ENCODE measurements around the gene KLHDC9. TPM values are rescaled to one million over a fixed set of nuclear protein-coding genes. Genes with fewer than 3 reads are reported as not detected.

The KLHDC9 gene
- total RNA-seq, 1 donor from 2014 or later: not detected

DNA sequence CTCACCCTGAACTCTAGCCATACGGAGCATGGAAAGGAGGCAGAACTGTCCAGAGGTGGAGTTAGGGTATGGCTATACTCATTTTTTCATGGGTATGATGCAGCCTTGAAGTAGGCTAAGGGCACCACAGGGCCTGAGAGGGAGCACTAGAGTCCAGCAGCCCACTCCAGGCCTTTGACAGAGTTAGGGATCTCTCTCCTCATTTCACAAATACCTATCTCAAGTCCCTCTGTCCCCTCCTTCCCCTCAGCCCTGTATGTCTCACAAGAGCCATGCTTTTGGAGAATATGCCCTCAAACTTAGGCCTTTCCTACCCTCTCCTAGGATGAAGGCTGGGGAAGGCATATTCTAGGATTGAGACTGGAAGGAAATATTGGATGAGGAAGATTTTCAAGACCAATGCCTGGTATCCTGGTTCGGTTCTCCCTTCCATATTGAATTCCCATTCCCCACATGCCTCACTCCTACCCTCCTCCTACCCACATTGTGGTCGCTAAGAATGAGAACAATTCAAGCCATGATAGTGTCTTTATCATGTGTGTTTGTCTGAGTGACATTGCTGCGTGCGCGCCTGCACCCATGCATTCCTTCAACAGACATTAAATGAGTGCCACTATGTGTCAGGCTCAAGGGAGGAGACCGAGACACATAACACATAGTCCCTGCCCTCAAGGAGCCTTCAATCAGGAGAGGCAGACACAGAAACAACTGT lies 6.2 kb upstream of the KLHDC9 start:
- Mint-ChIP-seq H3K27ac (no peak overlapping the region), H3K27me3 (ENCODE audit: low read depth) (no peaks in the 10 kb centered on the region), H3K4me3 (ENCODE audit: low read depth) (no peak overlapping the region), H3K9me3 (no peaks in the 10 kb centered on the region), H3K36me3 (ENCODE audit: low read depth) (no peaks in the 10 kb centered on the region), H3K4me1 (ENCODE audit: low read depth) (peaks cover 48% of the 10 kb centered on the region)
- DNase-seq (ENCODE audit: low spot score): no peak
- intact Hi-C loops (cut with micrococcal nuclease): loop anchor here (1.0 to 10.0 kb wide), 4 partner anchors 22 to 257 kb away; partner anchors contain the start of gene DEDD

DNA sequence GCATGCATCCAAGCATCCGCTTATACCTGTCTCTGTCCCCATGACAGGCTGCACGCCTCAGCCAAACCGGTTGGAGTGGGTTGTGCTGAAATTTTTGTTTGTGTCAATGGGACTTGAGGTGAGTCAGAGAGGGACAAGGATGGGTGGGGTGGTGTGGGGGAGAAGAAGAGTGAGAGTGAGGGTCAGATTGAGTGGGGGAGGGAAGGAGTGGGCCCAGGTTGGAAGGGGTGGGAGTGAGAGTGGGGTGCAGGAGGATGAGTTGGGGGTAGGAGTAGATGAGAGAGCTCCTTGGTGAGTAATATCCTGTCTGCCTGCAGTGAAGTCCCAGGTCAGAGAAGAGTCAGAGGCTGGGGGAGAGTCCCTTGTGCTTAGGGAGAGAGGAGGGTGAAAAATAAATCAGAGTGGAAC lies 5.5 kb upstream of the KLHDC9 start:
- H3K36me3 Mint-ChIP-seq (ENCODE audit: low read depth): no peaks in the 10 kb centered on the region
- H3K27ac Mint-ChIP-seq: peak overlapping the region; percentile 57
- H3K4me3 Mint-ChIP-seq (ENCODE audit: low read depth): no peak overlapping the region
- H3K4me1 Mint-ChIP-seq (ENCODE audit: low read depth): peaks cover 54% of the 10 kb centered on the region
- H3K9me3 Mint-ChIP-seq: no peaks in the 10 kb centered on the region
- no peaks in the 10 kb centered on the region for H3K27me3 Mint-ChIP-seq (ENCODE audit: low read depth)
- DNase-seq (ENCODE audit: low spot score): no peak
- intact Hi-C loops (cut with micrococcal nuclease): loop anchor here (1.0 to 10.0 kb wide), 4 partner anchors 22 to 258 kb away; partner anchors contain the start of gene DEDD

DNA sequence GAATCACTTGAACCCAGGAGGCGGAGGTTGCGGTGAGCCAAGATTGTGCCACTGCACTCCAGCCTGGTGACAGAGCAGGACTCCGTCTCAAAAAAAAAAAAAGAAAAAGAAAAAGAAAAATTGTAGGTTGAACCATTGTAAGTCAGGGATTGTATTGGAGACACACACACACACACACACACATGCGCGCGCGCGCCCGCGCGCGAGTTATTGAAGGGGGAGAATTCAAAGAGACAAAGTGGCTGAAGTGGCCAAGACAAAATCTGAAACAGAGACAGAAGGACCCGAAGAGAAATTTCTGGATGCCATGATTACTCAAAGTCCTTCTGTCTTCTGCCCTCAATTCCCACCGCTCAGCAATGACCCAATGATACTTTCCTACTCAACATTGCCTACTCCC lies 3.7 kb upstream of the KLHDC9 start:
- intact Hi-C loops (cut with micrococcal nuclease): loop anchor here (10.0 kb wide), 1 partner anchor 260 kb away; no protein-coding TSS in a partner anchor
- H3K9me3 Mint-ChIP-seq: no peaks in the 10 kb centered on the region
- no peaks in the 10 kb centered on the region for H3K27me3 Mint-ChIP-seq (ENCODE audit: low read depth)
- H3K4me1 Mint-ChIP-seq (ENCODE audit: low read depth): peaks cover 61% of the 10 kb centered on the region
- H3K4me3 Mint-ChIP-seq (ENCODE audit: low read depth): no peak overlapping the region
- DNase-seq (ENCODE audit: low spot score): no peak
- peaks cover 7% of the 10 kb centered on the region for H3K36me3 Mint-ChIP-seq (ENCODE audit: low read depth)
- no peak overlapping the region for H3K27ac Mint-ChIP-seq

- peaks cover 14% of the 10 kb centered on the region for H3K36me3 Mint-ChIP-seq (ENCODE audit: low read depth)
- no peaks in the 10 kb centered on the region for H3K27me3 Mint-ChIP-seq (ENCODE audit: low read depth)
- H3K9me3 Mint-ChIP-seq: no peaks in the 10 kb centered on the region
- H3K4me3 Mint-ChIP-seq (ENCODE audit: low read depth): no peak overlapping the region
- peaks cover 59% of the 10 kb centered on the region for H3K4me1 Mint-ChIP-seq (ENCODE audit: low read depth)
- intact Hi-C loops (cut with micrococcal nuclease): loop anchor here (10.0 kb wide), 1 partner anchor 260 kb away; no protein-coding TSS in a partner anchor
- no peak for DNase-seq (ENCODE audit: low spot score)
- no peak overlapping the region for H3K27ac Mint-ChIP-seq
Observed at GRCh38 chr1:161095230-161095629, 2.9 kb upstream of the KLHDC9 start.

DNA sequence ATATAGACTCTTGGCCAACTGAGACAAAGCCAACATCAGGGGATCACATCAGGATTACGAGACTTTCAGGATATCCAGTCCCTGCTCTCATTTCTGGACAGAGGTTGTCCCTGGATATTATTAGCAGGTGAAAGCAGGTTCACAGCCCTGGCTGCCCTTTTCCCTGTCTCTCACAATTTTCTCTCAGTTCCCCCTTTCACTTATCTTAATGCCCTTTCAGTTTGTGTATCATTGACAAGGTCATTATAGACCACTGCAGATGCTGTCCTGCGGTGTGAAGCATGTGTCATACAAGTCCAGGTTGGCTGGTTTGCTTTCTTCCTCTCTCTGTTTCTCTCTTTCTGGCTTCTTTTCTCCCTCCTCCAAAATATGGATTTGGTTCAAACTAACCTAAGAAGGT lies 2.1 kb upstream of the KLHDC9 start:
- intact Hi-C loops (cut with micrococcal nuclease): loop anchor here (2.0 to 10.0 kb wide), 2 partner anchors 19 to 261 kb away; no protein-coding TSS in a partner anchor
- Mint-ChIP-seq H3K4me1 (ENCODE audit: low read depth) (peaks cover 53% of the 10 kb centered on the region), H3K9me3 (no peaks in the 10 kb centered on the region), H3K36me3 (ENCODE audit: low read depth) (peaks cover 21% of the 10 kb centered on the region), H3K27me3 (ENCODE audit: low read depth) (no peaks in the 10 kb centered on the region), H3K4me3 (ENCODE audit: low read depth) (no peak overlapping the region), H3K27ac (no peak overlapping the region)
- DNase-seq (ENCODE audit: low spot score): no peak

DNA sequence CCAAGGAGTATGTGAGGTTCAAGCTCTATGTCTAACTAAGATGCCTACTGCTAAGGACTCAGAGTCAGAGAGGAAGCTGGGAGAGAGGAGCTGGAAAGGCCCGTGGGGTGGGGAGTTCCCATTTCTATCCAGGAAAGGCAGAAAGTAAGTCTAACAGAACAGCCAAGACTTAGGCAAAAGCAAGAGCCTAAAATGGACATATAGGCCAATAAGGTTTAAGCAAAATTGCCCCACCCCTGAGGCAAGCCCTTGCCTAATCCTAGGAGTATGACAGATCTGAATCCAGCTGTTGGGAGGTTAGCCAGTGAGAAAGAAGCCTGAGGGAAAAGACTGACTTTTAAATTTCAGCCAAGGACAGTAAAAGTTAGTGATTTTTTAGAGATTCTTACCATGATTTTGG lies 1.6 kb upstream of the KLHDC9 start:
- DNase-seq (ENCODE audit: low spot score): no peak
- Mint-ChIP-seq H3K4me1 (ENCODE audit: low read depth) (peaks cover 52% of the 10 kb centered on the region), H3K36me3 (ENCODE audit: low read depth) (peaks cover 21% of the 10 kb centered on the region), H3K9me3 (no peaks in the 10 kb centered on the region), H3K27me3 (ENCODE audit: low read depth) (no peaks in the 10 kb centered on the region), H3K4me3 (ENCODE audit: low read depth) (no peak overlapping the region), H3K27ac (no peak overlapping the region)
- intact Hi-C loops (cut with micrococcal nuclease): loop anchor here (2.0 to 10.0 kb wide), 2 partner anchors 18 to 262 kb away; no protein-coding TSS in a partner anchor

DNA sequence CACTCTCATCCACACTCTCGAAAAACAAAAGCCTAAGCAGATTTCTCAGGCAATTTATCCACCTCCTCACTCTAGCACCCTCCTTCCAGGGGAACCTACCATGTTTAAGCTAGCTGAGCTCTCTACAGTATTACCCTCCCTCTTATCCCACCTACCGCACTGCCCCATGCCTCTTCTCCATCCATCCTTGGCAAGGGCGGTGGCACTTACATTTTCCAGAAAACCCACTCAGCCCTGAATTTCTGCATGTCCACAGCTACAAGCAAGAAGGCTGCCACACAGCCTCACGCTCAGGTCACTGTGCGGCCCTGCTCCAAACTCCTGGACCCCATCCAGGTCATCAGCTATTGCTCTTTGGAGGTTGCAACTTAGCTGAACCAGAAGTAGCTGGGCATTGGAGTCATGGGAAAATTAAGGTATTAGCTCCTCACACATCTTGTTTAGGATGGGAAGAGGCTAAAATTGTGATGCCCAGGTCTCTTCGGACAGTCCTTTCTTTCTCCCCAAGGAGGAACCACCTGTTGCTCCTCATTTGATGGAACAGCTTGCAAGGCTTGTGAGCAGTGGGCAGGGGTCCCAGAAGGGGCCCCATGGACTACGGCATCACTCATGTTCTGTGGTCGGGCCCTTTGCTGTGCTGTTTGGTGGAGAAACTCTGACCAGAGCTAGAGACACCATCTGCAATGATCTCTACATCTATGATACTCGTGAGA lies 1.1 kb downstream of the KLHDC9 start:
- H3K4me1 Mint-ChIP-seq (ENCODE audit: low read depth): peaks cover 35% of the 10 kb centered on the region
- H3K4me3 Mint-ChIP-seq (ENCODE audit: low read depth): peak overlapping the region; percentile 64
- no peak overlapping the region for H3K27ac Mint-ChIP-seq
- peaks cover 33% of the 10 kb centered on the region for H3K36me3 Mint-ChIP-seq (ENCODE audit: low read depth)
- no peaks in the 10 kb centered on the region for H3K9me3 Mint-ChIP-seq
- intact Hi-C loops (cut with micrococcal nuclease): loop anchor here (10.0 kb wide), 1 partner anchor 264 kb away; no protein-coding TSS in a partner anchor
- no peaks in the 10 kb centered on the region for H3K27me3 Mint-ChIP-seq (ENCODE audit: low read depth)
- no peak for DNase-seq (ENCODE audit: low spot score)

DNA sequence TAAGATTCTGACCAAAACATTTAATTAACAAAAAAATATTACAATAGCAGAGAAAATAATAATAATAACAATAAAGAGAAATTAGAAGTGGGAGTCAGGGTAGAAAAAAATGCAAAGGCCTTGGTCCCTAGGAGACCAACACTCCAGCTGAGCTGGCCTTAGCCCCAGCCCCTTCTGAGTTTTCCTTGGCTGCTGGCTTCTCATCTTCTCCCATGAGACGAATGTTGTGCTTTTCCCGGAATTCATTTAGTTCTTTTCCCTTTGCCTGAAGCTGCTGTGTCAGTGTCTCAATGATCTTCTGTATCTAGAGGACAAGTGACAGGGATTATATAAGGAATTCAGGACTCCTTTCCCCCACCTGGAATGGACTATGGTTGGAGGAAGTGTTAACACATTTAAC lies 2.4 kb downstream of the KLHDC9 start:
- Mint-ChIP-seq H3K4me1 (ENCODE audit: low read depth) (peaks cover 35% of the 10 kb centered on the region), H3K9me3 (no peaks in the 10 kb centered on the region), H3K27me3 (ENCODE audit: low read depth) (no peaks in the 10 kb centered on the region), H3K27ac (no peak overlapping the region), H3K4me3 (ENCODE audit: low read depth) (no peak overlapping the region), H3K36me3 (ENCODE audit: low read depth) (peaks cover 38% of the 10 kb centered on the region)
- intact Hi-C loops (cut with micrococcal nuclease): no loop called here
- DNase-seq (ENCODE audit: low spot score): no peak

DNA sequence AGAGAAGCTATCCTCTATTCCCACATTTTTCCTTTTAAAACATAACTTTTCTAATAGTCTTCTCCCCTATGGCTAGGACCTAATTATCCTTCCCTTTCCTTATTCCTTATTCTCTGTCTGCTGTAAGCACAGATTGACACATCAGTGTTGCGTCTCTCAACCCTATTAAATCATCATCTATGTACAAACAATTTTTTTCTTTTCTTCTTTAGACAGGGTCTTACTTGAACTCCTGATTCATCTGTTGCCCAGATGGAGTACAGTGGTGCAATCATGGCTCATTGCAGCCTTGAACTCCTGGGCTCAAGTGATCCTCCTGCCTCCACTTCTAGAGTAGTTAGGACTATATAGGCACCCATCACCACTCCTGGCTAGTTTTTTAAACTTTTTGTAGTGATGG lies 8.3 kb downstream of the KLHDC9 start:
- DNase-seq (ENCODE audit: low spot score): no peak
- Mint-ChIP-seq H3K36me3 (ENCODE audit: low read depth) (peaks cover 39% of the 10 kb centered on the region), H3K9me3 (no peaks in the 10 kb centered on the region), H3K4me1 (ENCODE audit: low read depth) (peaks cover 14% of the 10 kb centered on the region), H3K4me3 (ENCODE audit: low read depth) (no peak overlapping the region), H3K27me3 (ENCODE audit: low read depth) (no peaks in the 10 kb centered on the region), H3K27ac (no peak overlapping the region)
- intact Hi-C loops (cut with micrococcal nuclease): no loop called here

DNA sequence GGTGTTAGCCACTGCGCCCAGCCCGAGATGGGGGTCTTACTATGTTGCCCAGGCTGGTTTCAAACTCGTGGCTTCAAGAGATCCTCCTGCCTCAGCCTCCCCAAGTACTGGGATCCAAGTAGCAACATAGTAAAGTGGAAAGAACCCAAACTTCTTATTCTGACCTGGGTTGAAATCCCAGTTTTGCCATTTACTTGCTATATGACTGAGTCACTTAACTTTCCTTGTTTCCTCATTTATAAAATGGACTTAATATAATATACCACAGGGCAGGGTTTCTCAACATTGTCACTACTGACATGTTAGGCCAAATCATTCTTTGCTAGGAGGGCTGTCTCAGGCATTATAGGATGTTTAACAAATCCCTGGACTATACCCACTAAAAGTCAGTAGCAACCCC lies 13.0 kb downstream of the KLHDC9 start:
- Mint-ChIP-seq H3K27me3 (ENCODE audit: low read depth) (no peaks in the 10 kb centered on the region), H3K4me1 (ENCODE audit: low read depth) (peaks cover 40% of the 10 kb centered on the region), H3K9me3 (no peaks in the 10 kb centered on the region), H3K4me3 (ENCODE audit: low read depth) (no peak overlapping the region), H3K27ac (peak overlapping the region; percentile 62), H3K36me3 (ENCODE audit: low read depth) (peaks cover 47% of the 10 kb centered on the region)
- no peak for DNase-seq (ENCODE audit: low spot score)
- intact Hi-C loops (cut with micrococcal nuclease): loop anchor here (5.0 to 10.0 kb wide), 3 partner anchors 396 to 486 kb away; partner anchors contain the start of gene CD48

DNA sequence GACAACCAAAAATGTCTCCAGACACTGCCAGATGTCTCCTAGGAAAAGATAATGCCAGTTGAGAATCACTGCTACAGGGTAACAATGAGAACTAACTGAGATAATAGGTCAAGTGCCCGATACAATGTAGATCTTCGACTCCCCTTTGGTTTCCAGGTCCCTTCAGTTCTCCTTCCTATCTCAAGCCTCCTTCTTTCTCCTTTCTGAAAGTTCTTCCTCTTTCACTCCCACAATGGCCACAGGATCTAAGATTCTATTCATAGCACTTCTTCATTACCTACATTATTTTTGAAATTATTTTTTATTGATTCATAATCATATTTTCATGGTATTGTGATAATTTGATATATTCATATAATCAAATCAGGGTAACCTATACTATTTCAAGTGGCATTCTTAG lies 13.4 kb downstream of the KLHDC9 start:
- Mint-ChIP-seq H3K4me3 (ENCODE audit: low read depth) (no peak overlapping the region), H3K27me3 (ENCODE audit: low read depth) (no peaks in the 10 kb centered on the region), H3K27ac (peak overlapping the region; percentile 62), H3K9me3 (no peaks in the 10 kb centered on the region), H3K36me3 (ENCODE audit: low read depth) (peaks cover 46% of the 10 kb centered on the region), H3K4me1 (ENCODE audit: low read depth) (peaks cover 43% of the 10 kb centered on the region)
- no peak for DNase-seq (ENCODE audit: low spot score)
- intact Hi-C loops (cut with micrococcal nuclease): loop anchor here (5.0 to 10.0 kb wide), 3 partner anchors 397 to 487 kb away; partner anchors contain the start of gene CD48

DNA sequence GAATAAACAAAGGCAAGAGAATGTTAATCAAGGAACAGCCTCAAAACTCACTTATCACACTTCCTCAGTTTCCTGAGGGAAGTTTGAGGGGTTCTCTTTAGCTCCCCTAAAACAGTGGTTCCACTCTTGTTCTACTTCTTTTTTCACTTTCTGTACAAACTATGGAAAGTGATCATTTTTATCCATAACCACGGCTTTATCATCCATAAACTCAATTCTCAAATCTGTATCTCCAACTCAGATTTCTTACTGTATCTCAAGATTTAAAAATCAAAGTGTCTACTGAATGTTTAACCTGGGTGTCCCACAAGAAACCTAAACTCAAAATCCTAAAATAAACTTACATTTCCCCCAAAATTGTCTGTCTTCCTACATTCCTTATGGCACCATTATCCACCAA lies 15.8 kb downstream of the KLHDC9 start:
- Mint-ChIP-seq H3K4me1 (ENCODE audit: low read depth) (peaks cover 49% of the 10 kb centered on the region), H3K4me3 (ENCODE audit: low read depth) (no peak overlapping the region), H3K36me3 (ENCODE audit: low read depth) (peaks cover 47% of the 10 kb centered on the region), H3K27me3 (ENCODE audit: low read depth) (no peaks in the 10 kb centered on the region), H3K9me3 (no peaks in the 10 kb centered on the region), H3K27ac (peak overlapping the region; percentile 3)
- intact Hi-C loops (cut with micrococcal nuclease): loop anchor here (2.0 to 10.0 kb wide), 4 partner anchors 17 to 489 kb away; partner anchors contain the start of gene CD48
- no peak for DNase-seq (ENCODE audit: low spot score)

DNA sequence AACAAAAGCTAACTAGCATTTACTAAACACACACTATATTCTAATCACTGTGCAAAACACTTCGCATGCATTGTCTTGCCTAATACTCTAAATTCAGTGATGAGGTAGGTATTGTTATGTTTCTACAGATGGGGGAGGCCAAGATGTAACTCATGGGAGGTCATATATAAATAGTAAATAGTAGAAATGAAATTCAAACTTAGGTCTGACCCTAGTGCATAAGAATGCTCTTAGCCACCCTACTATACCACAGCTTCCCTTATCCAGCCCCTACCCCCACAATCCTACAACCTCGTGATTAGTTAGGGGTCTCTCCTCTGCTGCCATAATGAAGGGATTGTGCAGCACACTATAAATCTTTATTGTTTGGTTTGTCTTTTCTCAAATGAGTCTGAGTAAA lies 16.4 kb downstream of the KLHDC9 start:
- Mint-ChIP-seq H3K36me3 (ENCODE audit: low read depth) (peaks cover 46% of the 10 kb centered on the region), H3K4me1 (ENCODE audit: low read depth) (peaks cover 55% of the 10 kb centered on the region), H3K27me3 (ENCODE audit: low read depth) (no peaks in the 10 kb centered on the region), H3K9me3 (no peaks in the 10 kb centered on the region), H3K4me3 (ENCODE audit: low read depth) (no peak overlapping the region), H3K27ac (peak overlapping the region; percentile 3)
- intact Hi-C loops (cut with micrococcal nuclease): loop anchor here (2.0 to 10.0 kb wide), 4 partner anchors 18 to 490 kb away; partner anchors contain the start of gene CD48
- DNase-seq (ENCODE audit: low spot score): no peak

All from activated T-helper 2 cell treated with anti-CD3 and anti-CD28 coated beads, Interferon-gamma antibody, Interleukin-2, Interleukin-4, amounts not matched to agents 10 μg/mL and 5 μg/mL and 100 μg/mL, durations not matched to agents 14 hours and 24 hours and 36 hours (primary cell).